SU-DHL-6 (cell line): ENCODE results near the gene SLC44A1.

Source experiments
- H2AFZ ChIP-seq: fragments of 200-600 bp; sonication (generic); 2 replicates; pipeline ENCODE4 v1.6.1; 2014; ENCODE audit warnings: low read depth, mild to moderate bottlenecking, moderate library complexity, mixed read lengths, antibody characterized with exemption, low read length; ENCODE audit not compliant: severe bottlenecking
- H3F3A ChIP-seq: fragments of 200-600 bp; shearing (Covaris generic); 2 replicates; pipeline ENCODE4 v1.6.0; 2016; ENCODE audit warnings: antibody characterized with exemption, mild to moderate bottlenecking; ENCODE audit not compliant: insufficient read depth
- H3K27ac ChIP-seq: fragments of 200-600 bp; sonication (generic); 2 replicates; pipeline ENCODE4 v1.5.1; 2016; ENCODE audit warnings: low read depth, mild to moderate bottlenecking, low read length, moderate library complexity, mixed read lengths
- H3K27me3 ChIP-seq: fragments of 200-600 bp; sonication (generic), shearing (Covaris generic); 2 replicates; pipeline ENCODE4 v1.6.0; 2014; ENCODE audit warnings: mild to moderate bottlenecking, low read length
- H3K36me3 ChIP-seq: fragments of 200-600 bp; sonication (generic); 2 replicates; pipeline ENCODE4 v1.6.1; 2014; ENCODE audit warnings: mild to moderate bottlenecking, low read length, mixed read lengths
- H3K4me2 ChIP-seq: fragments of 300-600, 200-600 bp; shearing (Covaris generic), sonication (generic); 2 replicates; pipeline ENCODE4 v1.6.0; 2014; ENCODE audit warnings: low read length, low read depth, mild to moderate bottlenecking; ENCODE audit not compliant: poor library complexity, severe bottlenecking
- H3K4me3 ChIP-seq: fragments of 200-600 bp; sonication (generic); 2 replicates; pipeline ENCODE4 v1.5.1; 2014; ENCODE audit warnings: antibody characterized with exemption, low read length, mild to moderate bottlenecking, mixed read lengths; ENCODE audit not compliant: insufficient read depth, poor library complexity, severe bottlenecking
- H3K79me2 ChIP-seq: fragments of 200-600 bp; sonication (generic); 2 replicates; pipeline ENCODE4 v1.6.1; 2014; ENCODE audit warnings: mild to moderate bottlenecking, low read length, moderate library complexity; ENCODE audit not compliant: insufficient read depth
- H3K9ac ChIP-seq: fragments of 200-600 bp; sonication (generic); 2 replicates; pipeline ENCODE4 v1.7.0; 2014; ENCODE audit warnings: mild to moderate bottlenecking, low read length
- H3K9me2 ChIP-seq: fragments of 200-600 bp; sonication (generic); replicated peaks from 2 replicates; pipeline ENCODE4 v1.6.1; 2014; ENCODE audit warnings: low read length; ENCODE audit not compliant: insufficient read depth
- H3K9me3 ChIP-seq: fragments of 200-600 bp; sonication (generic); 2 replicates; pipeline ENCODE4 v1.6.1; 2014; ENCODE audit warnings: low read length, mixed read lengths; ENCODE audit not compliant: insufficient read depth
- H4K20me1 ChIP-seq: fragments of 200-600 bp; sonication (generic); 2 replicates; pipeline ENCODE4 v1.6.1; 2014; ENCODE audit warnings: low read depth, mild to moderate bottlenecking, antibody characterized with exemption, low read length, moderate library complexity, mixed read lengths
- EZH2phosphoT487 ChIP-seq: fragments of 200-600 bp; sonication (generic), shearing (Covaris generic); conservative IDR thresholded peaks from 2 replicates; pipeline ENCODE4 v1.6.1; 2018; ENCODE audit warnings: mild to moderate bottlenecking, antibody characterized with exemption, low read length, moderate library complexity, mixed read lengths
- TF ChIP-seq, protein P1 (sequence below): fragments of 200-600 bp; sonication (generic); IDR thresholded peaks from one replicate; pipeline ENCODE4 v1.5.1; 2017; ENCODE audit warnings: antibody characterized with exemption, mild to moderate bottlenecking, low read length, moderate library complexity; ENCODE audit not compliant: insufficient read depth, poor library complexity, severe bottlenecking

The SLC44A1 gene

GRCh38 chr9:105396441-105396840 is 152.0 kb downstream of the SLC44A1 start:
- TF ChIP-seq EZH2phosphoT487 = no peak
- TF ChIP-seq, protein P1, sequence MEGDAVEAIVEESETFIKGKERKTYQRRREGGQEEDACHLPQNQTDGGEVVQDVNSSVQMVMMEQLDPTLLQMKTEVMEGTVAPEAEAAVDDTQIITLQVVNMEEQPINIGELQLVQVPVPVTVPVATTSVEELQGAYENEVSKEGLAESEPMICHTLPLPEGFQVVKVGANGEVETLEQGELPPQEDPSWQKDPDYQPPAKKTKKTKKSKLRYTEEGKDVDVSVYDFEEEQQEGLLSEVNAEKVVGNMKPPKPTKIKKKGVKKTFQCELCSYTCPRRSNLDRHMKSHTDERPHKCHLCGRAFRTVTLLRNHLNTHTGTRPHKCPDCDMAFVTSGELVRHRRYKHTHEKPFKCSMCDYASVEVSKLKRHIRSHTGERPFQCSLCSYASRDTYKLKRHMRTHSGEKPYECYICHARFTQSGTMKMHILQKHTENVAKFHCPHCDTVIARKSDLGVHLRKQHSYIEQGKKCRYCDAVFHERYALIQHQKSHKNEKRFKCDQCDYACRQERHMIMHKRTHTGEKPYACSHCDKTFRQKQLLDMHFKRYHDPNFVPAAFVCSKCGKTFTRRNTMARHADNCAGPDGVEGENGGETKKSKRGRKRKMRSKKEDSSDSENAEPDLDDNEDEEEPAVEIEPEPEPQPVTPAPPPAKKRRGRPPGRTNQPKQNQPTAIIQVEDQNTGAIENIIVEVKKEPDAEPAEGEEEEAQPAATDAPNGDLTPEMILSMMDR = no peak
- Histone ChIP-seq H3K4me3 (no peak overlapping the region), H3K9me2 (no peaks in the 10 kb centered on the region), H4K20me1 (no peaks in the 10 kb centered on the region), H3K27me3 (no peaks in the 10 kb centered on the region), H3K4me2 (no peak overlapping the region), H3K79me2 (no peaks in the 10 kb centered on the region), H3K36me3 (no peaks in the 10 kb centered on the region), H3F3A (no peaks in the 10 kb centered on the region), H3K27ac (no peak overlapping the region), H3K9me3 (no peaks in the 10 kb centered on the region), H2AFZ (no peak overlapping the region), H3K9ac (no peak overlapping the region)

GRCh38 chr9:105396901-105397300 is 152.4 kb downstream of the SLC44A1 start:
- Histone ChIP-seq H3K36me3 (no peaks in the 10 kb centered on the region), H3K9me2 (no peaks in the 10 kb centered on the region), H4K20me1 (no peaks in the 10 kb centered on the region), H3K4me2 (no peak overlapping the region), H3K9me3 (no peaks in the 10 kb centered on the region), H3K9ac (no peak overlapping the region), H3K27ac (no peak overlapping the region), H2AFZ (no peak overlapping the region), H3K27me3 (no peaks in the 10 kb centered on the region), H3K4me3 (no peak overlapping the region), H3F3A (no peaks in the 10 kb centered on the region), H3K79me2 (no peaks in the 10 kb centered on the region)
- TF ChIP-seq EZH2phosphoT487 = no peak
- TF ChIP-seq, protein P1 = no peak

DNA sequence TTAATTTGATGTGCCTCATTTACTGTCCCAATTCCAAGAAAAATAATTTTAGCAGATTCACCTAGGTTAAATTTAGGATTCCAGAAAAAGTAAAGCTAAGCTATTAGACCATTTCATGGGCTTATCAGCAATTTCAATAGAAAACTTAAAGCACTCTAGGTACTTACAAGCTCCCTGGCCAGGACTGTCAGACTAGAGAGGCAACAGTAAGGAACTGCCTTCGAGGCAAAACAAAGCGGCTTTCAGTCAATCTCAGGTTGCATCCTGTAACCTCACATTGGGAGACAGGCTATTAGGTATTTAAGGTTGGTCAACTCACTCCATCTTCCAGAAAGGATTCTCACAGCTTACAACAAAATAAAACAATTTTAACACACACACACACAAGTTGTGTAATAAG is 154.7 kb downstream of the SLC44A1 start:
- no peak overlapping the region for H3K4me3 ChIP-seq
- no peaks in the 10 kb centered on the region for H3K9me2 ChIP-seq
- H3K9ac ChIP-seq = no peak overlapping the region
- H3K36me3 ChIP-seq = no peaks in the 10 kb centered on the region
- no peaks in the 10 kb centered on the region for H3K79me2 ChIP-seq
- no peaks in the 10 kb centered on the region for H3K9me3 ChIP-seq
- H3F3A ChIP-seq = peaks cover 6% of the 10 kb centered on the region; the same call in 1 of the 2 replicates
- H3K4me2 ChIP-seq = no peak overlapping the region
- no peaks in the 10 kb centered on the region for H3K27me3 ChIP-seq
- H3K27ac ChIP-seq = no peak overlapping the region
- TF ChIP-seq, protein P1 = no peak
- TF ChIP-seq EZH2phosphoT487 = no peak
- H4K20me1 ChIP-seq = no peaks in the 10 kb centered on the region
- H2AFZ ChIP-seq = no peak overlapping the region
